Stimulated activated memory B cell treated with anti-CD40 and anti-IgM and Interleukin-4, amounts not matched to agents 10 μg/mL and 1 μg/mL and 100 μg/mL, for 72 hours (primary cell): Measurements from ENCODE around the gene OLFML1.

Source experiments
- ATAC-seq: fragments of 150-1000 bp; cut with Tn5 transposase; 2 replicates; pipeline ENCODE4 v1.10.0; 2021
- H3K27ac Mint-ChIP-seq: one replicate; pipeline ENCODE4 v1.8.0; 2022; ENCODE audit warnings: mild to moderate bottlenecking, mixed read lengths
- H3K27me3 Mint-ChIP-seq: one replicate; pipeline ENCODE4 v1.8.0; 2022; ENCODE audit warnings: mixed read lengths
- H3K36me3 Mint-ChIP-seq: one replicate; pipeline ENCODE4 v1.8.0; 2022; ENCODE audit warnings: mixed read lengths
- H3K4me1 Mint-ChIP-seq: one replicate; pipeline ENCODE4 v1.8.0; 2022; ENCODE audit warnings: mixed read lengths
- H3K4me3 Mint-ChIP-seq: one replicate; pipeline ENCODE4 v1.8.0; 2022; ENCODE audit warnings: mild to moderate bottlenecking, moderate library complexity, mixed read lengths
- H3K9me3 Mint-ChIP-seq: one replicate; pipeline ENCODE4 v1.8.0; 2022; ENCODE audit warnings: mixed read lengths

OLFML1 gene

GRCh38 chr11:7485186-7486097 is at the start of gene OLFML1:
OLFML1 (plus strand) TSS chr11:7485506; CDS start chr11:7485876, 370 bp downstream.
- no peaks in the 10 kb centered on the region for H3K27me3 Mint-ChIP-seq
- ATAC-seq: no peak
- peaks cover 13% of the 10 kb centered on the region for H3K36me3 Mint-ChIP-seq
- H3K4me1 Mint-ChIP-seq: no peaks in the 10 kb centered on the region
- no peaks in the 10 kb centered on the region for H3K9me3 Mint-ChIP-seq
- no peak within 1 kb of the TSS for H3K27ac Mint-ChIP-seq
- H3K4me3 Mint-ChIP-seq: no peak within 1 kb of the TSS

- no peaks in the 10 kb centered on the region for H3K27me3 Mint-ChIP-seq
Measured at GRCh38 chr11:7436146-7436545, 49.2 kb upstream of the OLFML1 start.

GRCh38 chr11:7436657-7437056 is 48.6 kb upstream of the OLFML1 start:
- Mint-ChIP-seq H3K36me3 (peaks cover 40% of the 10 kb centered on the region), H3K9me3 (no peaks in the 10 kb centered on the region), H3K27me3 (no peaks in the 10 kb centered on the region), H3K4me3 (peak overlapping the region; percentile 30), H3K4me1 (peaks cover 16% of the 10 kb centered on the region), H3K27ac (peak overlapping the region; percentile 91)
- ATAC-seq: peak; percentile 83

More at GRCh38 chr11:7436146-7436545, 49.2 kb upstream of the OLFML1 start:
- H3K4me3 Mint-ChIP-seq: no peak overlapping the region
- ATAC-seq: no peak
- H3K36me3 Mint-ChIP-seq: peaks cover 42% of the 10 kb centered on the region
- H3K4me1 Mint-ChIP-seq: peaks cover 16% of the 10 kb centered on the region
- H3K9me3 Mint-ChIP-seq: no peaks in the 10 kb centered on the region
- peak overlapping the region; percentile 91 for H3K27ac Mint-ChIP-seq

- peaks cover 16% of the 10 kb centered on the region for H3K4me1 Mint-ChIP-seq
- no peak overlapping the region for H3K27ac Mint-ChIP-seq
- H3K9me3 Mint-ChIP-seq: no peaks in the 10 kb centered on the region
- ATAC-seq: no peak
- H3K4me3 Mint-ChIP-seq: no peak overlapping the region
- H3K36me3 Mint-ChIP-seq: peaks cover 40% of the 10 kb centered on the region
- no peaks in the 10 kb centered on the region for H3K27me3 Mint-ChIP-seq
Measured at GRCh38 chr11:7437696-7438095, 47.6 kb upstream of the OLFML1 start.

GRCh38 chr11:7439746-7440320 is 45.5 kb upstream of the OLFML1 start:
- Mint-ChIP-seq H3K27me3 (no peaks in the 10 kb centered on the region), H3K36me3 (peaks cover 28% of the 10 kb centered on the region), H3K27ac (no peak overlapping the region), H3K9me3 (no peaks in the 10 kb centered on the region), H3K4me1 (peaks cover 16% of the 10 kb centered on the region), H3K4me3 (no peak overlapping the region)
- ATAC-seq: no peak

- Mint-ChIP-seq H3K36me3 (peaks cover 32% of the 10 kb centered on the region), H3K27ac (no peak overlapping the region), H3K9me3 (no peaks in the 10 kb centered on the region), H3K4me1 (no peaks in the 10 kb centered on the region), H3K4me3 (no peak overlapping the region), H3K27me3 (no peaks in the 10 kb centered on the region)
- peak; percentile 83 for ATAC-seq
Measured at GRCh38 chr11:7442588-7443215, 42.6 kb upstream of the OLFML1 start.

GRCh38 chr11:7444091-7444981 is 41.0 kb upstream of the OLFML1 start:
- no peak for ATAC-seq
- Mint-ChIP-seq H3K4me1 (no peaks in the 10 kb centered on the region), H3K36me3 (peaks cover 22% of the 10 kb centered on the region), H3K9me3 (no peaks in the 10 kb centered on the region), H3K4me3 (no peak overlapping the region), H3K27ac (no peak overlapping the region), H3K27me3 (no peaks in the 10 kb centered on the region)

- Mint-ChIP-seq H3K4me1 (no peaks in the 10 kb centered on the region), H3K36me3 (peaks cover 11% of the 10 kb centered on the region), H3K27ac (no peak overlapping the region), H3K4me3 (no peak overlapping the region), H3K27me3 (no peaks in the 10 kb centered on the region), H3K9me3 (no peaks in the 10 kb centered on the region)
- no peak for ATAC-seq
Measured at GRCh38 chr11:7445564-7445963, 39.7 kb upstream of the OLFML1 start.

- no peak for ATAC-seq
- Mint-ChIP-seq H3K36me3 (peaks cover 6% of the 10 kb centered on the region), H3K4me1 (no peaks in the 10 kb centered on the region), H3K27me3 (no peaks in the 10 kb centered on the region), H3K4me3 (no peak overlapping the region), H3K27ac (no peak overlapping the region), H3K9me3 (no peaks in the 10 kb centered on the region)
Measured at GRCh38 chr11:7448201-7448600, 37.1 kb upstream of the OLFML1 start.

- ATAC-seq: no peak
- Mint-ChIP-seq H3K4me3 (no peak overlapping the region), H3K36me3 (peaks cover 6% of the 10 kb centered on the region), H3K9me3 (no peaks in the 10 kb centered on the region), H3K27ac (peak overlapping the region; percentile 1), H3K4me1 (no peaks in the 10 kb centered on the region), H3K27me3 (no peaks in the 10 kb centered on the region)
Measured at GRCh38 chr11:7449211-7449840, 36.0 kb upstream of the OLFML1 start.

GRCh38 chr11:7449841-7450214 is 35.5 kb upstream of the OLFML1 start:
- Mint-ChIP-seq H3K9me3 (no peaks in the 10 kb centered on the region), H3K36me3 (peaks cover 6% of the 10 kb centered on the region), H3K27me3 (no peaks in the 10 kb centered on the region), H3K4me3 (no peak overlapping the region), H3K27ac (peak overlapping the region; percentile 1), H3K4me1 (no peaks in the 10 kb centered on the region)
- no peak for ATAC-seq

GRCh38 chr11:7450836-7451235 is 34.5 kb upstream of the OLFML1 start:
- H3K4me1 Mint-ChIP-seq: no peaks in the 10 kb centered on the region
- no peaks in the 10 kb centered on the region for H3K9me3 Mint-ChIP-seq
- peaks cover 6% of the 10 kb centered on the region for H3K36me3 Mint-ChIP-seq
- no peak overlapping the region for H3K27ac Mint-ChIP-seq
- H3K27me3 Mint-ChIP-seq: no peaks in the 10 kb centered on the region
- ATAC-seq: no peak
- H3K4me3 Mint-ChIP-seq: no peak overlapping the region

GRCh38 chr11:7451520-7451919 is 33.8 kb upstream of the OLFML1 start:
- H3K4me1 Mint-ChIP-seq: no peaks in the 10 kb centered on the region
- no peak for ATAC-seq
- peaks cover 7% of the 10 kb centered on the region for H3K36me3 Mint-ChIP-seq
- no peak overlapping the region for H3K27ac Mint-ChIP-seq
- H3K4me3 Mint-ChIP-seq: no peak overlapping the region
- H3K27me3 Mint-ChIP-seq: no peaks in the 10 kb centered on the region
- H3K9me3 Mint-ChIP-seq: no peaks in the 10 kb centered on the region

- ATAC-seq: no peak
- no peak overlapping the region for H3K4me3 Mint-ChIP-seq
- H3K9me3 Mint-ChIP-seq: no peaks in the 10 kb centered on the region
Measured at GRCh38 chr11:7451952-7452494, 33.3 kb upstream of the OLFML1 start.

More at GRCh38 chr11:7451952-7452494, 33.3 kb upstream of the OLFML1 start:
- Mint-ChIP-seq H3K4me1 (no peaks in the 10 kb centered on the region), H3K27me3 (no peaks in the 10 kb centered on the region), H3K36me3 (peaks cover 7% of the 10 kb centered on the region), H3K27ac (no peak overlapping the region)
